Limb (tissue), 2 donors: ENCODE data around the gene SSTR5.
A peak's percentile ranks its signal among the peaks of the same experiment; 100 is the strongest.
"Not testable (repeated sequence)": the region's sequence is repeated elsewhere in the genome, so short reads cannot be mapped to it uniquely, and the experiment has no call there.

Experiments
- DNase-seq, 2 donors: peaks; one replicate each; pipeline ENCODE4 v3.0.0-alpha.2; 2016; ENCODE audit errors: extremely low spot score in 2 of 2

Gene SSTR5

DNA sequence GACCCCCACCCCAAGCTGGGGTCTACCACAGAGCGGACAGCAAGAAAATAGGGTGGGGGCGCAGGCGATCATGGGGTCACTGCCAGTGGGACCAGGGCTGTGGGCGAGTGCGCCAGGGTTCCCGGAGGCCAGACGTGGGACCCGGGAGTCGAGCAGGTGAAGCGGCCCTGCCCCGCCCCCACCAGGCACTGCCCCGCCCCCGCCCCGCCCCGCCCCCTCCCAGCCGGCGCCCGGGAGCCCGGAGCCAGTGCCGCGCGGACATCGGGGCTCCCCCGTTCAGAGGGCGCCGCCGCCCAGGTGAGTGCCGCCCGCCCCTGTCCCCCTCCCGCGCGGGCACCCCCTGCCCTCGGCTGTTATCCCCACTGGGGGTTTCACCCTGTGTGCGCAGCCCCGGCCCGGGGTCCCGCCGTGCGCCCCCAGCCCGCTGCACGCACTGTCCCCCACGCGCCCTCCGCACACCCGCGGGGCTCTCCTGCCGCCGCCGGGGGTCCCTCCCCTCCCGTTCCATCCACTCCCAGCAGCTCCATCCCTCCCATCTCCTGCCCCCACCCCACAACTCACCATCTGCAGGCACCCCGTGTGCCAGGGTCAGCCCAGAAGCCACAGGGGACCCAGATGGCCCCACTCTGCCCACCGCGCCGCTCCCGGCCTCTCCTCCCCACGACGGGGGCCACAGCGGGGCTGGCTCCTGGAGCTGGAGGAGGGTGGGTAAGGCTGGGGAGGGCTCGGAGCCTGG lies at the start of gene SSTR5:
Gene SSTR5 (plus strand): TSS at position 222 of the 736 bp plus-strand sequence. CDS start 6,122 bp downstream, outside the sequence.
- DNase-seq, result no peak

DNA sequence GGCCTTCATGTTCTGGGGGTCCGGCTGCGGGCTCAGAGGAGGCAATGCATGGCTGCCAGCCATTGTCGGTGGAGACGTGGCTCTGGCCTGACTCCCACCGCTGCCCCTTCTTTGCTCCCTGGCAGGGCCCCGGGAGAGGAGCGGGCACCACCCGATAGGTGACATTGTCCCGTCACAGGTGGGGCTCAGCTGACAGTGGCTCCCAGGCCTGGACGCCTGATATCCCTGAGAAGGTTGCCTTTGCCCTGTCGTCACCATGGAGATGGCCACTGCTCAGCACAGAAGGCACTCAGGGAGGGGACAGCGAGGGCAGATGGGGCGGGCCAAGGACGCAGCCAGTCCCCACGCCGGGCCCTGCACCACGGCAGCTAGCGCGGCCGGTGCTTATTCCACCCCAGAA lies 48.4 kb upstream of the SSTR5 start:
- no peak for DNase-seq

DNA sequence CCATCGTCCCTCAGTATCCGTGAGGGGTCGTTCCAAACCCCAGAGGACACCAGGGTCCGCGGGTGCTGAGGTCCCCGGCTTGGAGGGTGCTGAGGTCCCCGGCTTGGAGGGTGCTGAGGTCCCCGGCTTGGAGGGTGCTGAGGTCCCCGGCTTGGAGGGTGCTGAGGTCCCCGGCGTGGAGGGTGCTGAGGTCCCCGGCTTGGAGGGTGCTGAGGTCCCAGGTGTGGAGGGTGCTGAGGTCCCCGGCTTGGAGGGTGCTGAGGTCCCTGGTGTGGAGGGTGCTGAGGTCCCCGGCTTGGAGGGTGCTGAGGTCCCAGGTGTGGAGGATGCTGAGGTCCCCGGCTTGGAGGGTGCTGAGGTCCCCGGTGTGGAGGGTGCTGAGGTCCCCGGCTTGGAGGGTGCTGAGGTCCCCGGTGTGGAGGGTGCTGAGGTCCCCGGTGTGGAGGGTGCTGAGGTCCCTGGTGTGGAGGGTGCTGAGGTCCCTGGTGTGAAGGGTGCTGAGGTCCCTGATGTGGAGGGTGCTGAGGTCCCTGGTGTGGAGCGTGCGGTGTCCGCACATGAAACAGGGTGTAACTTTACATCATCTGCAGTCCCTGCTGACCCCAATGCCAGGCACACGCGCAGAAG lies 47.3 kb upstream of the SSTR5 start:
- DNase-seq, result not testable (repeated sequence)

DNA sequence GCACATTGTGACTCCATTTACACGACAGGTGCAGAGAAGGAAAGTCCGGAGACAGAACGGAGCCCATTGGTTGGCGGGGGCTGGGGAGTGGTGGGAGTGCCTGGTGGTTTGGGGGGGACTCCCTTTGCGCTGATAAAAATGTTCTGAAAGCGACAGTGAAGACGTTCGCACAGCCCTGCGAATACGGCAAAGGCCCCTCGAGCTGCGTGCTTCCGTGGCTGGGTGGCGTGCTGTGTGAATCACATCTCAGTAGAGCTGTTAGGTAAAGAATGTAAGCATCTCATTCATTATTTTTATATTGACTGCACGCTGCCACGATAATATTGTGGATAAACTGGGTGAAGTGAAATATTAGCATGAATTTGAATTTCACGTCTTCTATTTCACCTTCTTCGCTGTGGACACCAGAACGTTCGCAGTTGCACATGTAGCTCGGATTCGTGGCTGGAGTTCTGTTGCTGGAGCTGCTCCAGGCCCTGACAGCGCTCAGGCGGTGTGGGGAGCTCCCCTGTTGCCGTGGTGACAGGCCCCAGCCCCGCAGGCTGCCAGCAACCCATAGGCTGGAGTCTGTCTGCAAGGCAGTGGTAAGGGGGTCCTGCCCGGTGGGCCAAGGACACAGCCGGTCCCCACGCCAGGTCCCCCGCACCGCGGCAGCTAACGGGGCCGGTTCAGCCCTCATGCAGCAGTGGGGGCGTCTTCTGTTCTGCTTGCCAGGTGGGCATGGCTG lies 46.3 kb upstream of the SSTR5 start:
- DNase-seq, result peak in 1 of 2 donors; percentile 82

DNA sequence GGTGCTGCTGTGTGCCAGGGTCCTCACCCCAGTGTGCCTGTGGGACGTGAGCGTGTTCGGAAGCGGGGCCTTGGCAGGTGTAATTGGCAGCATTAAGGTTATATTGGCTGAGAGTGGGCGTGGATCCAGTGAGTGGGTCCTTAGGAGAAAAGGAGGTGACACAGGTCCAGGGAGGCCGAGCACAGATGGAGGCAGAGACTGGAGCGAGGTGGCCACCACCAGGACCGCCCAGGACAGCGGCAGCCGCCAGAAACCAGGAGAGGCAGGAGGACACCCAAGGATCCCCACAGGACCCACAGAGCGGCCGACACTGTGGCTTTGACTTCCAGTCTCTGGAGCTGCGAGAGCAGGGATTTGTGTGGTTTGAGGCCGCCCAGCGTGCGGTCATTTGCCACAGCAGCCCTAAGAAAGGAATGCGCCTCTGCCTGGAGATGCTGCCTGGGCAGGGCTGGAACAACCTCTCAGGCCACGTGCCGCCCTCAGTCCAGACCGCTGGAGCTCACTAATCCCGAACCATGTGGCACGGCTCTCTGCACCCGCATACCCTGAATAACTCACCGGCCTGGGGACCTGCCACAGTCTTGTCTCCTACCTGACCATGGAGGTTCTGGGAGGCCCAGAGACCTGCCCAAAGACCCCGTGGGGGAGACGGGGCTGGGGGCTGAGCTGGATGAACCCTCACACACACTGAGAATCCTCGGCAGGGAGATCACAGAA lies 45.6 kb upstream of the SSTR5 start:
- no peak for DNase-seq

DNA sequence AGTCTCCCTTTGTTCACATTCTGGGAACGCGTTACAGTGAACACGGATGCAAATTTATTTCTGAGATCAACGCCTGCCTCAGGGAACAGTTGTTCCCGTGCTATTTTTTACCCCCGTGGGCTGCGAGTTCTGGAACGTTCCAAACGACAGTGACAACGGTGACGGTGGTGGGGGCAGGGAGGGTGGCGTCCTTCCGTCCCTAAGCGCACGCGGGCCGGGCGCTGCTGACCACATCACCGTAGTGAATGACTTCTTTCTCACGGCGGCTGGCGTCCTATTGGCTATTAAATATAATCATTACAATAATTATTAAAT lies 45.1 kb upstream of the SSTR5 start:
- no peak for DNase-seq

DNA sequence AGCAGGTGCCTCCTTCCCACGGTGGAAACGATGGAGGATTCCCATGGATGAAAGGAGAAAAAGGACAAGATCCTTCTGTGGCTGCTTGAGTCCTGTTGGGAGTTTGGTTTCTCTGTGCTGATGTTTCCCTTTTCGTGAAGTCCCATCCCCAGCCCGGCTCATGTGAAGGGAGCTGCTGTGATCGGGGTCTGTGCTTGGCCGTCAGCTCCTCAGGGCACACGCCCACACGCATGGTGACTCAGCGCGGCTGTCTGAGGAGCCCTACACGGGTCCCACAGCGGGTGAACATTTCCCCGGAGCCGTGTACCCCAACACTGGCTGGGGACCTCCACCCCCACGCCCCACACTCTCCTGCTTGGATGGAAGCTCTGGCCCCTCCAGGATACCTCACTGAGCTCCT lies 44.5 kb upstream of the SSTR5 start:
- no peak for DNase-seq

DNA sequence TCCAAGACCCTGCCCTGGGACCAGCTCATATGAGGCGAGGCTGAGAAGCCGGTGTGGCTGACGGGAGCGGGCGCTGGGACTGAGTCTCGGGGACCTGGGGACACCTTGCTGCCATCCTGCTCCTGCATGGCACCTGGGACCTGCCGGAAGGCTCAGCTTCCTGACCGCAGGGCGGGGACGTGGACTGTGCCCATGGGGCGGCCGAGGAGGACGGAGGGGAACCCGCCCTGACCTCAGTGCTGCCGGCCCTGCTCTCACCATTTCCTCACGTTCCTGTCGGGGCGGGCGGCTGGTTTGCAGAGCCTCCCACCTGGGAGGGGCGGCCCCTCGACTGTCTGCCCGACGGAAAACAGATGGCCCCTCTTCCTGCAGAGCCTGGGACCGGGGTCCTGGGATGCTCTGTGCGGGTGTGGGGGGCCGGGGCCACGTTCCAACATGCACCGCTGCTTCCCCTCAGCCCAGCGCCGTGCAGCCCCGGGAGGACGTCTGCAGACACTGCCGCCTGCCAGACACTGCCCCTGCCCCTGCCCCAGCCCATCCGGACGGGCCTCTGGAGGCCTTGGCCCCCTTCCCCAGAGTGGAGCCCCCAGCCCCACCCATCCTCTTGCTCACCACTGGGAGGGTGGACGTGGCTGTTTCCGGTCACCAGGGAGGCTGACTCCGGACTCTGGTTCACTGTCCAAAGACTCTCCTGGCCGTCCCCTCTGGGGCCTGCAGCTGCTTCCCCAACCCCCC lies 43.9 kb upstream of the SSTR5 start:
- DNase-seq, result no peak

DNA sequence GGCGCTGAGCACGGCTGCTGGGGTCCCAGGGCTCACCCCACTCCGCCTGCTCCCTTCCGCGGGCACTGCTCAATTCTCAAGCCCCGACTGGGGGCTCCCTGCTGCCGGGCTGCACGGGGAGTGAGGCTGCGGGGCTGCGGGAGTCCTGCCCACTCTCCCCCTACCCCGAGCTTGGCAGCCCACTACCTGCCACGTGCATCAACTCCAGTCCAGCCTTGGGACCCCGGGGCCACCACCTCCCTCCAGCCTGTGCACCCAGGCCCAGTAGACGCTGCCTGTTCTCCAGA lies 43.3 kb upstream of the SSTR5 start:
- DNase-seq, result no peak

DNA sequence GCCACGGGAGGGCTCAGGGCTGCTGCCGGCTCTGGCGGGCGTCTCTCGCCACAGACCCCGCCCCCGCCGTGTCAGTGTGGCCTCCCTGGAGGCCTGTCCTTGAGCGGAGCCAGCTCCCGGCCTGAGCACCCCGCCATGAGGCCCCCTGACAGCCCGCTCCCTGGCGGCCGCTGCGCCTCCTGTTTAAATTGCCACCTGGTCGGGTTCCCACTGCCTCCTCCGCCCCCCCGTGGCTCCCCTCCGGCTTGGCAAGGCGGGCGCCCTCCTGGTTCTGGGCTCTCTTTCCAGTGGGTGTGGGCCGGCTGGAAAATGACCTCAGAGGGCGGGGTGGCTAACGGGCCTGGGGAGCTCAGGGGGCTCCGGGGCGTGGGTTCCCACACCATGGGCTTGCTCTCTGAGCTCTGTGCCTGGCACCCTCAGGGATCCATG lies 42.1 kb upstream of the SSTR5 start:
- no peak for DNase-seq

DNA sequence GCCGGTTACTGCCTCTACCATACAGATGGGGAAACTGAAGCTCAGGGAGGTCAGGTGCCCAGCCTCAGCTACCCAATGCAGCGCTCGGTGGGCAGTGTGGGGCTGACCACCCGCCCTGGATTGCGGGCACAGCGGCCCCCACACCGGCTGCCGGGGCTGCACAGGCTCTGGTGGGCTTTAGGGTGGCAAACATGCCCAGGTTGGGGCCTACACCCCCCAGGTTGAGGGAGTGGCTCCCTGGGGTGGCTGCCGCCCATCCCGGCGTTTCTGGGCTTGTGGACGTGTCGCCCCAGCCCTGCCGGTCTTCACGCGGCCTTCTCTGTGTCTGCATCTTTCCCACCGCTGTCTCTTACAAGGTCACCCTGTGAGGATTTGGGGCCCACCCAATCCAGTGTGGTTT lies 40.9 kb upstream of the SSTR5 start:
- no peak for DNase-seq

DNA sequence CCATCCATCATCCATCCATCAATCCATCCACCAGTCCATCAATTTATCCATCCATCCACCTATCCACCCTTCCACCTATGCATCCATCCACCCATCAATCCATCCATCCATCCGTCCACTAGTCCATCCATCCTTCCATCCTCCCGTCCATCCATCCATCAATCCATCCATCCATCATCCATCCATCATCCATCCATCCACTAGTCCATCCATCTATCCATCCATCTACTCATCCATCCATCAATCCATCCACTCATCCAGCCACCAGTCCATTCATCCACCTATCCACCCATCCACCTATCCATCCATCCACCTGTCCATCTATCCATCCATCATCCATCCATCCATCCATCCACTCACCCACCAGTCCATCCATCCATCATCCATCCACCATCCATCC lies 39.9 kb upstream of the SSTR5 start:
- DNase-seq, result no peak

DNA sequence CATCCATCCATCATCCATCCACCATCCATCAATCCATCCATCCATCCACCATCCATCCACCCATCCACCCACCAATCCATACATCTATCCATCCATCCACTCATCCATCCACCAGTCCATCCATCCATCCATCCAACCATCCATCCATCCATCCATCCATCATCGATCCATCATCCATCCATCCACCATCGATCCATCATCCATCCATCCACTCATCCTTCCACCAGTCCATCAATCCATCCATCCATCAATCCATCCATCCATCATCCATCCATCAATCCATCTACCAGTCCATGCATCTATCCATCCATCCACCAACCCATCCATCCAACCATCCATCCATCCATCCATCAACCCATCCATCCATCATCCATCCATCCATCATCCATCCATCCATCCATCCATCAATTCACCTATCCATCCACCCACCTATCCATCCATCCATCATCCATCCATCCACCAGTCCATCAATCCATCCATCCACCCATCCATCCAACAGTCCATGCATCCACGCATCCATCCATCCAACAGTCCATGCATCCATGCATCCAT lies 39.3 kb upstream of the SSTR5 start:
- no peak for DNase-seq

DNA sequence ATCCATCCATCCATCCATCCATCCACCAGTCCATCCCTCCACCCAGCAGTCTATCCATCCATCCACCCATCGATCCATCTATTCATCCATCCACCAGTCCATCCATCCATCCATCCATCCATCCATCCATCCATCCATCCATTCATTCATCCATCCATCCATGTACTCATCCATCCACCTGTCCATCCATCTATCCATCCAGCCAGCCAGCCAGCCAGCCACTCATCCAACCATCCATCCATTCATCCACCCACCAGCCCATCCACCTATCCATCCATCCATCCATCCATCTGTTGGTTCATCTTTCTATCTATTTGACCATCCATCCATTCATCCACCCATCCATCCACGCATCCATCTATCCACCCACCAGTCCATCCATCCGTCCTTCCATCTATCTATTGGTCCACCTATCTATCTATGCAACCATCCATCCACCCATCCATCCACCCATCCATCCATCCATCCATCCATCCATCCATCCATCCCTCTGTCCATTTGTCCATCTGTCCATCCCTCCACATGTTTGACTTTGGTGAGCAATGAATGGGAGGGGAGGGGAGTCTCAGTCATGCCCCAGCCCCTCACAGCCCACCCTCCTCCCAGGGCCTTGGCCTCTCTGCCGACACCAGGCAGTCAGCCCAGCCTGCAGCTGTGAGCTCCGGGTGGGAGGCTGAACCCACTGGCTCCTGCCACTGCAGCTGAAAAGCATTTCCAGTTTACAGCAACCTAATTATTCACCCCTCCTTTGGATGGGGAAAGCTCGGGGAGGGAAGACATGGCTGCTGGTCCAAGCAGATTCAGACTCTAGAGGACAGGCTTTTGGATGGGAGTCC lies 38.1 kb upstream of the SSTR5 start:
- no peak for DNase-seq

DNA sequence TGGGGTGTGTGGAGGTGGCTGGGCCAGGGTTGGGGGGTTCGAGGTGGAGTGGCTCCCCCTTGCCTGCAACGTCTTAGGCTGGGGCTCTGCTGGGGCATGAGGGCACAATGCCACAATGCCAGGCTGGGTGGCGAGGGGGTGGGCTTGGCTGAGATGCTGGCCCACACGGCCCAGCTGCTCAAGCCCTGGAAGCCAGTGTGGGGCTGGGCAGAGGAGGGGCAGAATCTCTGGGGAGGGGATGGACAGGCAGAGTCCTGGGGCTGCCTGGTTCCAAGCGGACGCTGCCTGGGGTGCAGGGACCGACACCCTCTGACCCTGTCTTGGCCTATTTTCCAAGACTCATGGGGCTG lies 37.5 kb upstream of the SSTR5 start:
- DNase-seq, result no peak

DNA sequence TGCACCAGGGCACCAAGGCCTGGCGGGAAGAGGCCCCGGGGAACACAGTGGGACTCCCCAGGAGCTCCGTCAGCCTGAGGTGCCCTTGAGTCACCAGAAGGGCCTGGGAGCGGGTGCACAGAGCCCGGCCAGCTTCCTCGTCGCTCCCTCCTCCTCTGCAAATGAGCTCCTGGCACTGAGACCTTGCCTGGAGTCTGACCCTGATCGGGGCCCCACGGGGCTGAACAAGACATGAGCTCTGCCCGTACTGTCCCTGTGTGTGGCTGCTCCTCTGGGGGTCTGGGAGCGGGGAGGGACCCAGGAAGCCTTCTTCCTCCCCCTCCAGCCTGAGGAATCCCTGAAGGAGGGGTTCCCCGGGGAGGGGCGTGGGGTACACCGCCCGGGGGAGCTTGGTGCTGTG lies 36.4 kb upstream of the SSTR5 start:
- no peak for DNase-seq

DNA sequence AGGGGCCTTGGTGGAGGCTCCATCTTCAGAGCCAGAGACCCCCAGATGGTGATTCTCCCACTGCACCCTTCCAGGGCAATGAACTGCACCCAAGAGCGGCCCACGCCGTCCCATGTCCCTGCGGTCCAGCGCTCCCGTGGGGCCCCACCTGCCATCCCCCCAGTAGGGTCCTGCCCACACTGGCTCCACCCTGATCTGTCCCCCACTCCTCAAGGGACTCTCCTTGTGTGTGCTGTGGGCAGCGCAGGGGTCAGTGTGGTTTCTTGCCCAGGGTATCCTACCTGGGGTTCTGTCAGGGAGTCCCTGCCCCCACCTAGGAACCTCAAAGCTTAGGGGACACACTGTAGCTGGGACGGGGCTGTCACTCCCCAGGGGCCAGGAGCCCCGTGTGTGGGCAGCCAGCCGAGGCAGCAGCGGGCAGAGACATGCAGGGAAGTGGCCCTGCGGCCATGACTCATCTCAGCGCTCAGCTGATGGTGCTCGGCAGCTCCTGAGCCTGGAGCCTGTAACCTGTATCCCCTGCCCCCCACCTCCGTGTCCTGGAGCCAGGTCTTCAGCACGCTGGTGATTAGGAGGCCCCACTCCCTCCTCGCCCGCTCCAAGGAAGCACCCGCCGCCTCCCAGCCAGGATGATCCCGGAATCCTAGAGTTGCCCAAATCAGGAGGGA lies 35.7 kb upstream of the SSTR5 start:
- DNase-seq, result no peak

DNA sequence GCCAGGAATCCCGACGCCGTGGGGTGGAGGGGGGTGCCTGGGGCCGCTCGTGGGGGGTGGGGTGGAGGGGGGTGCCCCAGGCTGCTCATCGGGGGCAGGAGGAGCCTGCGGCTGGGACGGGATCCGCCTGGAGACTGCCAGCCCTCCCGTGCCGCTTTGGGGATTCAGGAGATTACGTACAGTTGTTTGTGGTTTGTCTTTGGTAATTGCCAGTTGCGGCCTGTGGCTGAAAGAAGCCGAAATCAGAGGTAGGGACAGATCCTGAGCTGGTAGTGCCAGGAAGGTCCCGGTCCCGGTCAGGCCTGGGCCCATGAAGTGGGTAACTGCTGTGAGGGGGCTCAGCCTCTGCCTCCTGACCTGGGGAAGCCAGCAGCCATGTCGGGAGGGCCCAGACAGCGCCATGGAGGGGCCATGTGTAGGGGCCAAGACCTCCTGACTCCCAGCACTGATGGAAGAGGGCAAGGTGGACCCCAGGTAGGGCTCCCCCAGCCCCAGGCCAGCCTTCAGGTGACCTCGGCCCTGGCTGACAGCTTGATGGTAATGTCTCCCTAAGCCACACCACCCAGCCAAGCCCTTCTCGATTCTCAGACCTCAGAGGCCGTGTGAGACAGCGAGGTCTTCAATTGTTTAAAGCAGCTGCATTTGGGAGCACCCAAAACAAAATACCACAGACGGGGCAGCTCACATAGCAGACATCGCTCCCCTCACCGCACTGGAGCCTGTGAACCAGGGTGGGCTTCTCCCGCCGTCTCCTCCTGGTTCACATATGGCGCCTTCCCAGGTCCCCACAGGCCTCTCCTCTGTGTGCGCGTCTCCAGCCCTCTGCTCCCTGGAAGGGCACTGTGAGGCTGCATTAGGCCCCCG lies 34.9 kb upstream of the SSTR5 start:
- no peak for DNase-seq

DNA sequence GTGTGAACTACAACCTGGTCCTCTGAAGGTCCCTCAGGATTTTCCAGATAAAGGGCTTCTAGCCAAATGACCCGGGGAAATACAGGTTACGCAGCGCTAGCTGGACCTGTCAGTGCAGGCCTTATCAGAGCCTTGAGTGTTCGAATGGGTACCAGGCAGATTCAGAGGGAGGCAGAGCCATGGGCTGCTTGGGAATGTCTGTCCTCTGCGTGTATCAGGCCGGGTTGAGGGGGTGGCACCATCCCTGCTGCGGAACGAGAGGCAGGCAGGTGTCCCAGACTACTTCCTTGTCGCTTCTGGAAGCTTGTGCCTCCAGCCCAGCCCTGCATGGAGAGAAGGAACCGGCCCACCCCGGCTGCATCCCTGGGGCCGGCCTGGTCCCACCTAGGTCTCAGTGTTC lies 33.6 kb upstream of the SSTR5 start:
- DNase-seq, result no peak
